T-helper 2 cell treated with Interferon-gamma antibody and Interleukin-4, amounts not matched to agents 100 ng/mL and 5 ng/mL, for 36 hours (primary cell): ENCODE results near the gene PPP1R2. TPM values are rescaled to one million over a fixed set of nuclear protein-coding genes. Genes with fewer than 3 reads are reported as not detected.
"Not testable (repeated sequence)": the region's sequence is repeated elsewhere in the genome, so short reads cannot be mapped to it uniquely, and the experiment has no call there.

Experiments
- intact Hi-C: fragments of 100-400 bp; cut with micrococcal nuclease; formaldehyde crosslinking; loops from one replicate; pipeline ENCODE4 v1.15.1; 2023
- total RNA-seq: library from RNA; stranded (reverse); gene quantifications from 2 replicates; pipeline ENCODE4 v1.2.3, GENCODE V29; 2022

Gene PPP1R2
- total RNA-seq, 1 donor from 2014 or later = 63.2 TPM

- intact Hi-C loops = loop anchor here (1.0 to 5.0 kb wide), 6 partner anchors 8 to 870 kb away; partner anchors contain the start of genes ACAP2, LSG1 and TNK2
Measured at GRCh38 chr3:195542316-195542697, 818 bp downstream of the PPP1R2 start.

DNA sequence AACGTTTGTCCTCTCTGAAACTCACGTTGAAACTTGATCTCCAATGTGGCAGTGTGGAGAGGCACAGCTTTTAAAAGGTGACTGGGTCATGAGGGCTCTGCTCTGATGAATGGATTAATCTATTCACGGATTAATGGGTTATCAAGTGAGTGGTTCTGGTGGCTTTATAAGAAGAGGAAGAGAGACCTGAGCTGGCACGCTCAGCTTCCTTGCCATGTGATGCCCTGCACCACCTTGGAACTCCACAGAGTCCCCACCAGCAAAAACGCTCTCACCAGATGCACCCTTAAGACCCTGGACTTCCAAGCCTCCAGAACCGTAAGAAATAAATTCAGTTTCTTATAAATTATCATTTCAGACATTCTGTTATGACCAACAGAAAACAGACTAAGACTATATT is 2.6 kb downstream of the PPP1R2 start:
- intact Hi-C loops = loop anchor here (5.0 kb wide), 4 partner anchors 47 to 868 kb away; partner anchors contain the start of genes LSG1 and TNK2

DNA sequence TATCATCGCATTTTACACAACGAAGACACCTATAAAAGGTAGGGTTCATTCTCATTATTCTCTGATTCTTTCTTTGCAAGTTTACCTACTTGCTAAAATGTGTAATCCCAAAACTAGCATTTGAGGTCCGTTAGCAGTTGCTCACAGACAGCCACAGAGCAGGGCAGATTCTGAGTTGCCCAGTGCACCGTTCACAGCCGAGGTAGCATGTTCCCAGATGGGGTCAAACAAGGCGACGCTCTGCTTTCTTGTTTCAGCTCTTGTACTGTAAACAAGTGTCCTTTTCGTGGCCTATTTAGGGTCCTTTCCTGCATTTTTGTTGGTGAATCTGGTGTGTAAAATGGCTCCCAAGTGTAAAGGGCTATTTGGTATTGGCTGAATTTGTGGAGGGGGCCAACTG is 3.1 kb downstream of the PPP1R2 start:
- intact Hi-C loops = loop anchor here (5.0 kb wide), 4 partner anchors 47 to 868 kb away; partner anchors contain the start of genes LSG1 and TNK2

- intact Hi-C loops = loop anchor here (2.0 kb wide), 1 partner anchor 15 kb away; no protein-coding TSS in a partner anchor
Measured at GRCh38 chr3:195539479-195539878, 3.6 kb downstream of the PPP1R2 start.

DNA sequence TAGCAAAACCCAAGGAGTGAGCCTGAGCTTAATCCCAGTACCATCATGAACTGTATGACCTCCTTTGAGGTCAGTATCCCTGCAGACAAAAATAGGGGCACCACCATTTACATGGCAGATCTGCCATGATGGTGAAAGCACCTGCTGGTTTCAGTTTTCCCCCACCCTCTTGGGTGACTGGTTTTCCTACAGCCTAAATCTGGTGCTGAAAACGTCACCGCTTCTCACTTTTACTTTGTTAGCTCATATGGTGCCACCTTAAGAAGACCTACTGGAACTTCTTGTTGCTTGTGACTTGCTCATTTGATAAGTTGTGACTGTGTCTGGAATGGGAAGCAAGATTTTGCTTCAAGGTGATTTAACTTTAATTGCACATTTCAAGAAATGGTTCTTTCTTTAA is 5.1 kb downstream of the PPP1R2 start:
- intact Hi-C loops = loop anchor here (2.0 kb wide), 1 partner anchor 13 kb away; no protein-coding TSS in a partner anchor

- intact Hi-C loops = no loop called here
Measured at GRCh38 chr3:195535293-195535692, 7.8 kb downstream of the PPP1R2 start.

DNA sequence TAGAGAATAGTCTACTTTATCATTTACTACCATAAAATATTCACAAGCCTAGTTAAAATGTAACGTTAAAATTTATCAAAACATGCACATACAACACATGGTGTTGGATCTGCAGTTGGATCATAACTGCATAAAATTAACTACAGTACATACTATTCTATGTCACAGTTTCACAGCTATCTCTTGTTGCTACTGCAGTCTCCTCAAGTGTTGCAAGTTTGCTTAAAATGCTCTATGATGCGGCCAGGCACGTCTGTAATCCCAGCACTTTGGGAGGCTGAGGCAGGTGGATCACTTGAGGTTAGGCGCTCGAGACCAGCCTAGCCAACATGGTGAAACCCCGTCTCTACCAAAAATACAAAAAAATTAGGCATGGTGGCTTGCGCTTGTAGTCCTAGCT is 10.3 kb downstream of the PPP1R2 start:
- intact Hi-C loops = no loop called here

DNA sequence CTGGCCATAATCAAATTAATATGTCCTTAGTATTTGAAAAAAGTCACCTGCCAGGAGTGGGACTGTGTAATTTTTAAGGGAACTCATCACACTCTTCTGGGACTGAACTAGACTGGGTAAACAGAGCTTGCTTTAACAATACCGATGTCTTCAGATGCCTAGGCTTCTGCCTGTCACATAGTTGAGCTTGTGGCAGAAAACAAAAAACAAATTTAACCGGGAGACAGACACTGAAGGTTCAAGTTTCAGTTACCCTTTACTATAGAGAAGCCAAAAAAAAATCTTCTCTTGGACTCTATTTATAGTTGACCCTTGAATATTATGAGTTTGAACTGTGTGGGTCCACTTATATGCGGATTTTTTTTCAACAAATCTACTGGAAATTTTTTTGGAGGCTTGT is 10.8 kb downstream of the PPP1R2 start:
- intact Hi-C loops = no loop called here

DNA sequence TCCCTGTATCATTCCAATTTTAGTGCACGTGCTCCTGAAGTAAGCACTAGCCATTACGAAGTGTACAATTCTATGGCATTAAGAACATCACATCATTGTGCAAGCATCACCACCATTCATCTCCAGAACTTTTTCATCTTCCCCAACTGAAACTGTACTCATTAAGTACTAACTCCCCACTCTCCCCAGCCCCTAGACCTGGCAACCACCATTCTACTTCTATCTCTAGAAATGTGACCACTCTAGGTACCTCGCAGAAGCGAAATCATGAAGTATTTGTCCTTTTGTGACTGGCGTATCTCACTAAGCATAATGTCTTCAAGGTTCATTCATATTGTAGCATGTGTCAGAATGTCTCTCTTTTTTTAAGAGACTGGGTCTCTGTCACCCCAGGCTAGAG is 11.4 kb downstream of the PPP1R2 start:
- intact Hi-C loops = no loop called here

DNA sequence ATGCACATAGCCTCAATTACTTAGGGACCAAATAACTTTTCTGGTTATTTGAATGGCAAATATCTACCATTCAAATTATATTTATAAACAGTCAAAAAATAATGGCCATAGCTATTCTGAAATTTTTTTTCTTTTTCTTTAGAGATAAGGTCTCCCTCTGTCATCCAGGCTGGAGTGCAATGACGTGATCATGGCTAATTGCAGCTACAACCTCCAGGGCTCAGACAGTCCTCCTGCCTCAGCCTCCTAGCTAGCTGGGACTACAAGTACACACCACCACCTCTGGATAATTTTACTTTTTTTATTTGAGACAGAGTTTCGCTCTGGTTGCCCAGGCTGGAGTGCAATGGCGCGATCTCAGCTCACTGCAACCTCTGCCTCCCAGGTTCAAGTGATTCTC is 16.6 kb downstream of the PPP1R2 start:
- intact Hi-C loops = no loop called here

DNA sequence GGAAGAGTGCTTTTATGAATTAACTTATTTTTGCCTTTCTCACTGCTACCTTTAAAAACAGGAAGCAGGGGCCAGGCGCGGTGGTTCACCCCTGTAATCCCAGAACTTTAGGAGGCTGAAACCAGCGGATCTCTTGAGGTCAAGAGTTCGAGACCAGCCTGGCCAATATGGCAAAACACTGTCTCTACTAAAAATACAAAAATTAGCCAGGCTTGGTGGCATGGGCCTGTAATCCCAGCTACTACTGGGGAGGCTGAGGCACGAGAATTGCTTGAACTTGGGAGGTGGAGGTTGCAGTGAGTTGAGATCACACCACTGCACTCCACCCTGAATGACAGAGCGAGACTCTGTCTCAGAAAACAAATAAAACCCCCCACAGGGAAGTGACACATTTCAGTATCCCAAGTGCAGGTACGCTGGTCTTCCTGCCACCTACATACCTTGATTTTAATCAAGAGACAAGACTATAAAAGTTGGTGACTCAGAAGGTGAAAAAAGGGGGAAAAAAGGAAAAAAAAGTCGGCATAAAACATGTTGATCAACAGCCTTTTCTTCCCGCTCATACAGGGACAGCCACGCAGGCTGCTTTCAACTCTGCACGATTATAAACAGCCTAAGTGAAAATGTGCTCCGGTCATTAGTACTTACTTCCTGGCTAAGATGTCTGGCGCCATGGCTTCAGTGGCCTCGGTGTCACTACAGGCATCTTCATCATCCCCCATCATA is 18.8 kb downstream of the PPP1R2 start:
- intact Hi-C loops = loop anchor here (2.0 to 5.0 kb wide), 3 partner anchors 14 to 842 kb away; partner anchors contain the start of gene ACAP2

GRCh38 chr3:195522254-195523023 is 20.7 kb downstream of the PPP1R2 start:
- intact Hi-C loops = loop anchor here (1.0 to 5.0 kb wide), 4 partner anchors 26 to 840 kb away; partner anchors contain the start of genes ACAP2 and XXYLT1

- intact Hi-C loops = no loop called here
Measured at GRCh38 chr3:195517030-195517429, 26.1 kb downstream of the PPP1R2 start.

GRCh38 chr3:195514610-195515235 is 28.4 kb downstream of the PPP1R2 start:
- intact Hi-C loops = not testable (repeated sequence)

DNA sequence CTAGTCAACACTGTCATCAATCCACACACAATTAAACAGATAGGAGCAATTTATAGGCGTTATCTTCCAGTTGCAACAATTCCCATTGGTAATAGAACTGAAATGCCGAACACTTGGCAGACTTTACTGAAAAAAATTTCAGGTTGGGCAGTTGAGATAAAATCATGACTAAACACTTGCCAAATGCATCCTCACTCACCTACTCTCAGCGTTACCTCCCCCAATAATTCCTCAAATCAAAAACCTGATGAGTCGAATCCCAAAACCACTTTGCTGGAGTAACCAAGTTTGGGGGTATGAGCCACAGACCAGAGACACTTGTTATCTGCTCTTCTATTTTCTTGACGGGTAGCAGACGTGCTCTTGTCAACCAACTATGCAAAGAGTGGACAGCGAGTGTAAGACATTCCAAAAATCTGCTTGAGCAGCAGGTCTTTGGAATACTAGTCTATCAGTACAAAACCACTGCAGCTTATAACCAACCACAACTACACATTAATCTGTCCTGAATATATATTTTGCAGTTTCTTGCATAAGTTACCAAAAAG is 30.3 kb downstream of the PPP1R2 start:
- intact Hi-C loops = no loop called here

DNA sequence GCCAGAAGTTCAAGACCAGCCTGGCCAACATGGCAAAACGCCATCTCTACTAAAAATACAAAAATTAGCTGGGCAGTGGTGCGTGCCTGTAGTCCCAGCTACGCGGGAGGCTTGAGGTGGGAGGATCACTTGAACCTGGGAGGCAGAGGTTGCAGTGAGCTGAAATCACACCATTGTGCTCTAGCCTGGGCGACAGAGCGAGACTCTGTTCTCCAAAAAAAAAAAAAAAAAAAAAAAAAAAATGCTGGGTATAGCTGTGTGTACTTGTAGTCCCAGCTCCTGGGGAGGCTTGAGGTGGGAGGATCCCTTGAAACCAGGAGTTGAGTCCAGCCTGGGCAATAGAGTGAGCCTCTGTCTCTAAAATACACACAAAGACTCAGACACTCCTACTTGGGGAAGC is 32.0 kb downstream of the PPP1R2 start:
- intact Hi-C loops = no loop called here

DNA sequence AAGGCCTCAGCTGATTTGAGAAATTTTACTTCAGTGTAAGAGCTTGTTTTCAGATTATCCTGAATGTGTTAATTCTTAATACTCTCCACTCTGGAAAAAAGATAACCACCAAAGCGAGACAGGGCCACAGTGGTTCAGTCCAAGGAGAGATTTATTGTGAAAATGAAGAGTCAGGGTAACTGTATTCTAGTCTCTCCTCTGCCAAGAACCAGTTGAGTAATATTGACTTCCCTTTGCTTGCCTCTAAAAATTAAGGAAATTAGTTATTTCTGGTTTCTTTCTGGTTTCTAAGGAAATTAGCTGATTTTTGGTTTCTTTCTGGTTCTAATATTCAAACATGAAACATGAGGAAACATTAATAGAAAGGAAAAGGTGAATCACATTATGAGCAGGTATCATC is 34.9 kb downstream of the PPP1R2 start:
- intact Hi-C loops = no loop called here

- intact Hi-C loops = no loop called here
Measured at GRCh38 chr3:195475614-195476013, 67.5 kb downstream of the PPP1R2 start.

DNA sequence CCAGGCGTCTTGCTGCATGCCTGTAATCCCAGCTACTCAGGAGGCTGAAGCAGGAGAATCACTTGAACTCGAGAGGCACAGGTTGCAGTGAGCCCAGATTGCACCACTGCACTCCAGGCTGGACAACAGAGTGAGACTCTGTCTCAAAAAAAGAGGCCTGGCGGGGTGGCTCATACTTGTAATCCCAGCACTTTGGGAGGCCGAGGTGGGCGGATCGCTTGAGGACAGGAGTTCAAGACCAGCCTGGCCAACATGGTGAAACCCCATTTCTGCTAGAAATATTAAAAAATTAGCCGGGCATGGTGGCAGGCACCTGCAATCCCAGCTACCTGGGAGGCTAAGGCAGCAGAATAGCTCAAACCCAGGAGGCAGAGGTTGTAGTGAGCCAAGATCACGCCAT is 68.0 kb downstream of the PPP1R2 start:
- intact Hi-C loops = not testable (repeated sequence)

DNA sequence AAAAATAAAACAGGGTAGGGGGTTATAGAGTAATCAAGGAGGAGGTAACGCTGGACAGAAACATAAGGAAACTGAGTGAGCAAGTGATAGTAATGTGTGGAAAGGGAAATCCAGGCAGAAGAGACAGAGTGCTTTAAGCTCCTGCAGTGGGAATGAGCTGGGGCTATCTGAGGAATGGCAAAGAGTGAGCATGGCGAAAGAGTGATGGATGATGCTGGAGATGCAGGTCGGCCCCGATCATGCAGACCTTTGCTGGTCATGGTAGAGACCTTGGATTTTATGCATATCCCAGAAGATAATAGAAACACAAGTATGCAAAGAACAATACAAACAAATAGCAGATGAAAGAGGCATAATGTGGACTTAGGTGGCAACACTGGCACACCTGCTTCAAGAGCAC is 74.3 kb downstream of the PPP1R2 start:
- intact Hi-C loops = no loop called here

DNA sequence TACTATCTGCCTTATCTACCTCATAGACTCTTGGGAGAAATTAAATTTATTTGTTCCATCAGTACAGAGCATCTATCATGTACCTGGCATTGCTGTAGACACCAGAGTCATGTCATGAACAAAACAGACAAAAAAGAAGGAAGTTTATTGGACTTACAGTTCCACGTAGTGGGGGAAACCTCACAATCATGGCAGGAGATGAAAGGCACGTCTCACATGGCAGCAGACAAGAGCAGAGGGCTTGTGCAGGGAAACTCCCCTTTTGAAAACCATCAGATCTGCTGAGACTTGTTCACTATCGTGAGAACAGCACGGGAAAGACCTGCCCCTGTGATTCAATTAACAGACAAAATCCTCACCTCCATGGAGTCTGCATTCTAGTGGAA is 74.7 kb downstream of the PPP1R2 start:
- intact Hi-C loops = no loop called here
